Measurements from ENCODE around the gene PTGIS.

The PTGIS gene

DNA sequence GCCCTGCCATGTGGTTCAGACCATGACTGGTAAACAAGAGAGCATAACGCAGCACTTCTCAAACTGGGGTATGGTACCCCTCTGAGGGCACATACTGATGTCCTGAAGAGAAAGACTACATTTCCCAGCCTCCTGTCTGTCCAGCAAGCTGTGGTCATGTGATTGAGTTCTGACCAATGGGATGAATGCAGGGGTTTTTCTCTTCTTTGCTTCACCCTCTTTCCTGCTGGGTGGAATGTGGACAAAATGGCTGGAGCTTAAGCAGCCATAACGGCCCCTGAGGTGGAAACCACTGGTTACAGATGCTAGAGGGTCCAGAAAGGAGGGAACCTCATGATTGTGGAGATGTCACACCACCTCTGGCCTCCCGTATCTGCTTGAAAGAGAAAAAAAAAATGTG lies 66.0 kb downstream of the PTGIS start:
- FAIRE-seq (no peak), DNase-seq (ENCODE audit: low spot score) (peak; percentile 44)

DNA sequence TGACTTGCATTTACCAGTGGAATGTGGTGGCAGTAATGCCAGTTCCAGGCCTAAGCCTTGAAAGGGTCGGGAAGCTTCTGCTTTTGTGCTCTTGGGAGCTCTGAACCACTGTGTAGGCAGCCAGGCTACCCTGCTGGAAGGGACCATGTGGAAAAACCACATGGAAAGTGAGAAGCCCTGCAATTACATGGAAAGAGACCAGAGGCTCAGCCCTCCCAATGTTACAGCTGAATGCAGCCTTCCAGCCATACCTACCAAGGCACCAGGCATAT lies 70.6 kb downstream of the PTGIS start:
- DNase-seq (ENCODE audit: low spot score) (no peak), FAIRE-seq (no peak)

GRCh38 chr20:49496553-49497397 lies 71.2 kb downstream of the PTGIS start:
- FAIRE-seq (no peak), DNase-seq (ENCODE audit: low spot score) (no peak)

GRCh38 chr20:49496043-49496442 lies 71.9 kb downstream of the PTGIS start:
- DNase-seq (ENCODE audit: low spot score) (no peak), FAIRE-seq (peak; percentile 94)

GRCh38 chr20:49490689-49491088 lies 77.2 kb downstream of the PTGIS start:
- FAIRE-seq = peak; percentile 85
- no peak for DNase-seq (ENCODE audit: low spot score)

GRCh38 chr20:49489688-49490087 lies 78.2 kb downstream of the PTGIS start:
- FAIRE-seq (no peak), DNase-seq (ENCODE audit: low spot score) (no peak)

DNA sequence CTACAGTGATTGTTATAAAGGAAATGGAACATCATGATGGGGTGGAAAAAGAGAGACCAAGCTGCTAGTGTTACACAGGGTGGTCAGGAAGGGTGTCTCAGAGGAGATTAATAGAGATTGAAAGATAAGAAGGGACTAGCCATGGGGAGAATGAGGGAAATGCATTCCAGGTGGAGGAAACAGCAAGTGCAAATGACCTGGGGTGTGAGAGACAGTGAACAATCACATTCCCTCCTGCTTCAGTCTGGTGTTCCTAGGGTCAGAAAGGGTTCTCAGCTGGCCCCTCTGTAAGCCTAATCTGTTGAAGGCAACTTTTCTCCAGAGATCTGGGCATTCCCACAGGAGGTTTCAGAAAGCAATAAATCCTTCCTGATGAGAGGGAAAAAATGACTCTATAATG lies 81.9 kb downstream of the PTGIS start:
- peak; percentile 27 for FAIRE-seq
- no peak for DNase-seq (ENCODE audit: low spot score)

DNA sequence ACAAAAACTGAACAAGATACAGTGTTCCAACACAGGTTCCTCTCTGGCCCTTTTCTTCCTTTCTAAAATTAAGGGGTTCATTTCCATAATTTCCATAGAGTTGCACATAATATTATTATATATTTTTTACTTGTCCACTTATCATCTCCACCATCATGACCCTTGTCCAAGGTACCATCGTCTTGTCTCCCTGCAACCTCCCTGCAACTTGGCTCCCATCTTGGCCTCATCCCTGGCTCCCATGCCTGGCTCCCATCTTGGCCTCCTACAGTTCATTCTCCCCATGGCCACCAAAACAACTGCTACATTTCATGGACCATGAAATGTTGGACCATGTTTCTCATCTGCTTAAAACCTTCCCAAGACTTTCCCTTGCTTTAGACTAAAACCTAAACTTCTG lies 82.4 kb downstream of the PTGIS start:
- DNase-seq (ENCODE audit: low spot score) (no peak), FAIRE-seq (peak; percentile 13)

- peak; percentile 96 for DNase-seq (ENCODE audit: low spot score)
- FAIRE-seq = peak; percentile 97
Measured at GRCh38 chr20:49484180-49485140, 83.5 kb downstream of the PTGIS start.

DNA sequence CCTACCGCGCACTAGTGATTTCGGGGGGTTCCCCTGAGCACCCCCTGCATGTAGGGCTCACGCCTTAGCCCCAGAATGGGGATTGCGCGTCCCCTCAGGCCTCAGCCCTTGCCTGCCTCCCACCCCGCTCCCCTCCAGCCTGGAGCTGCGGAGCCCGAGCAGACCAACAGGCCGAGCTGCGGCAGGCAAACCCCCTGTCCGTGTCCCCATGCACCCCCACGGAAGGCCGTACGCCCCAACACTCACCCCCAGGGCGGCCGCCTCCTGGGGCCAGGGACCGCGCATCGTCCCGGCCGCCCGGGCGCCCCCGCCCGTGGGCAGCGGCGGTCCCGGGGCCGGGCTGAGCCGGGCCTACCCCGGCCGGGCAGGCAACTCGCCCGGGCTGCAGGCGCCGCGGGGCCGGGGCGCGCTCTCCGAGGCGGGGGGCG lies 84.2 kb downstream of the PTGIS start:
- DNase-seq (ENCODE audit: low spot score) = no peak

DNA sequence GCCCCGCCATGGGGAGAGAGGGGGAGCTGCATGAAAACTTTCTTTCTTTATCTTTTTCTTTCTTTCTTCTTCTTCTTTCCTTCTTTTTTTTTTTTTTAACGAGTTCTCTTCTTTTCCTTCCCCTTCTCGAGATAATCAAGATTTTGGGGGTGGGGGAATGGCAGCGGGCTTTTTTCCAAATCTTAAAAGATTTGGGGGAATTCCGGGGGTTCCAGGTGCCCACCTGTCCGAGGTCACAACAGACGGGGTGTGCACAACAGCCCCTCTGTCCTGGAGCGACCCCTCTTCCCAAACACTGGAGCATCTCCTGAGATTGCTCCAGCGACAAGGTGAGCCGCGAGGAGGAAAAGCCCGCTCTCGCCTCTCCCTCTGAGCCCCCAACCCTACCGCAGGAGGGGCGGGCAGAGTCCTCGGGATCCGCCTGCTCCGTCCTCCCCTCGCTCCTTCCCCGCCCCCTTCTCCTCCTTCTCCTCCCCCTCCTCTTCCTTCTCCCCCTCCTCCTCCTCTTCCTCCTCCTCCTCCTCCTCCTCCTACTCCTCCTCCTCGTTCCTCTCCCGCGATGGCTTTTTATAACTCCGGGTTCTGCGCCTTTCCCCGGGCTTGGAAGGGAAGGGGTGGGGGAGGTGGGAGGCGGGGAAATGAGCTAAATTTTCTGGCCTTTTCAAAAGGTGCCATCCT lies 84.8 kb downstream of the PTGIS start:
- DNase-seq (ENCODE audit: low spot score) (peak; percentile 59), FAIRE-seq (no peak)

More for the DNA sequence above, 84.2 kb downstream of the PTGIS start:
- peak; percentile 46 for FAIRE-seq

DNA sequence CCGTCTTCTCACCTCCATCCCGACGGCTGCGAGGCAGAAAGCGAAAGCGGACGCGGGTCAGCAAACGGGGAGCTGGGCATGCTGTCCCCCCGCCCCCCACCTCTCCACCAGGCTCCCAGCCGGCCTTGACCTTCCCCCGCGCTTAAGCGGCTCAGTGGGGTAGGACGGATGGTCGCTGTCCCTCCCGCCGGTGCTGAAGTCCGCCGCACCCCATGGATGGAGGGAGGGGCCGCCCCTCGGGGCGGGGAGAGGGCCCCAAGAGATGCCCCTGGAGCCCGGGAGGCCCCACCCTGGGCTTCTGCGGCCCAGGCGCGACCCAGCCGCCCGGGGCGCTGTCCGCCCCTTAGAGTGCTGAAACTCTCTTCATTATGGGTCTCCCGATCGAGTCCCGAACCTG lies 85.3 kb downstream of the PTGIS start, which contains the start of gene KCNB1:
KCNB1 (minus strand) TSS at position 48 of the 397 bp plus-strand sequence. CDS start 188 bp downstream, outside the sequence.
- DNase-seq (ENCODE audit: low spot score) = peak; percentile 99
- FAIRE-seq = peak; percentile 53

- FAIRE-seq = no peak
- DNase-seq (ENCODE audit: low spot score) = no peak
Measured at GRCh38 chr20:49482173-49482572, 85.8 kb downstream of the PTGIS start.

DNA sequence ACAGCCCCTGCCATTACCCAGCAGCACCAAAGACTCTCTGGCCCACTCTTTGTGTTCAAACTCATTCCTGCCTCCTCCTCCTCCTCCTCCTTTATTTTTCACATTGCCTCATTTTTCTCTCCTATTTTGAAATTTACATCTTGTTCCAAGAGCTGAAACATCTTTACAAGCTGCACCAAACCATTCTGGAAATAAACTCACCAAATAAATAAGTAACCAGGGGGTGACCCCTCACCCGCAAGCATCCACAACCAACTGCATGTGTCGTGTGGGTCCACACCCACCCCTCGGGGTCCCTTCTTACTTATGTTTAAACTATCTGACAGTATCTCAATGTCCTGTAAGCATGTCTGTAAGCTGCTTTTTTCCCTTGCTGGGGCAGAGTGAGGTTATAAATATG lies 86.8 kb downstream of the PTGIS start:
- no peak for FAIRE-seq

DNA sequence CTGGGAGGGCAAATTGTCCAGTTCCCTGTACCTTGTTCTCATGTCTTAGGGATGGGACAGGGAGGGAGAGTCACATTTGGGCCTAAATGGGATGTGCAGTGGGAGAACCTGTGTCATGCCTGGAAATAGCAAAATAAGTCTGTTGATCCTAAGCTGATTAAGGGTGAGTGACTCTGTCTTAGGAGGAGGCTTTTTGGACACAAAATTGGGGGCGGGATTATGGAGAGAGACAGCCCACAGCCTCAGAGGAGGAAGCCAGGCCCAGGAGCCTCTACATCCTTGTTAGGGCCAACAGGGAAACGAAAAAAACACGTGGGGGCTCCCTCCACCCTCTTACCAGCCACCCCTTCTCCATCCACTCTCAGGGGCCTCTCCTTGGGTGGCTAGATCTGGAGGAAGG lies 87.7 kb downstream of the PTGIS start:
- FAIRE-seq = no peak
- DNase-seq (ENCODE audit: low spot score) = no peak

More for the DNA sequence above, 86.8 kb downstream of the PTGIS start:
- no peak for DNase-seq (ENCODE audit: low spot score)

- DNase-seq (ENCODE audit: low spot score) = no peak
- FAIRE-seq = no peak
Measured at GRCh38 chr20:49479785-49480184, 88.2 kb downstream of the PTGIS start.

GRCh38 chr20:49478754-49479689 lies 88.9 kb downstream of the PTGIS start:
- FAIRE-seq = peak; percentile 17
- DNase-seq (ENCODE audit: low spot score) = no peak

GRCh38 chr20:49478266-49478665 lies 89.7 kb downstream of the PTGIS start:
- DNase-seq (ENCODE audit: low spot score) (no peak), FAIRE-seq (no peak)

- DNase-seq (ENCODE audit: low spot score) (no peak), FAIRE-seq (no peak)
Measured at GRCh38 chr20:49477200-49477599, 90.7 kb downstream of the PTGIS start.

DNA sequence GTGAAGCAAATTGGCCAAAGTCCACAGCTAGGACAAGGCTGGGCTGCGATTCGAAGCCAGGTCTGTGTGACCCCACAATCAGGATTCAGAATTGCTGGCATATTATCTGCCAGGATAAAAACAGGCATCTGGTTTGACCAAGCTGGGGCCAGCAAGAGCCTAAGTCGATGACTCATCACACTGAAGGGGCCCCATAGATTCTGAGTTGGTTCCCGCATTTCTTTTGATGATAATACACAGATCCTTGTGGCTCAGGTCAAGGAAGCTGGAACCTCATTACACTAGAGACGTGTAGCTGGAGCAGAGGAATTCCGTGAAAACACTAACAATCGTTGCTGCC lies 92.0 kb downstream of the PTGIS start:
- DNase-seq (ENCODE audit: low spot score) = peak; percentile 44
- peak; percentile 40 for FAIRE-seq
